GM18909 (cell line): Measurements from ENCODE around the gene PCCA.

Source experiments
- ATAC-seq: cut with Tn5 transposase; IDR thresholded peaks from one replicate; pipeline ENCODE4 v1.9.1; 2021; ENCODE audit warnings: mild to moderate bottlenecking; ENCODE audit not compliant: unreplicated experiment, poor library complexity

The PCCA gene

DNA sequence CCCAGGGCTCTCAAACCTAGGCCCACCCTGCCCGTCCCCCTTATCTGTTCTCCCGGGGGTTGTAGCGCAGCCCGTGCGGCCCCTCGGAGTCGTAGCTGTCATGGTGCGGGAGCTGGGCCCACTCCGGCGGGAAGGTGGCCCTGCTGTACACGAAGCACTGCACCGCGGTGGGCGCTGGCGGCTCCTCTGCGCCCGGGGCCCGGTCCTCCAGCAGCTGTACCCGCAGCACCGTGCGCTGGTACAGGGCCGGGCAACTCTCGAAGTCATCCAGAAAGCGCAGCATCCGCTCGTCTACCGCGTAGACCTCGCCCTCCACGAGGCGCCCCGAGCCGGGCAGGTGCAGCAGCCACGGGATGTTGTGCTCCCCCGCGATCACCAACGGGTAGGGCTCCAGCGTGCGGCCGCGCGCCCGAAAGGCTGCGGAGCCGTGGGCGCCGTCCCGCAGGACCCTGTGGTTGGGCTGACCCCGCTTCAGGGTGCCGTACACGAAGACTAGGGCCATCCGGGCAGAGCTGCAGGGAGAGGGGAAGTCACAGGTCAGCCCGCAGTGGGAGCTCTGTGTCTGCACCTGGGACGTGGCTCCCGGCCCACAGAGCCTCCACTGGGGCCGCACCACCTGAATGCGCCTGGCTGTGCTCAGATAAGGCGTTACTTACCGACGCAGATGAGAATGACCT is 443.3 kb downstream of the PCCA start:
- no peak for ATAC-seq

GRCh38 chr13:100532836-100533435 is 444.0 kb downstream of the PCCA start:
- no peak for ATAC-seq

DNA sequence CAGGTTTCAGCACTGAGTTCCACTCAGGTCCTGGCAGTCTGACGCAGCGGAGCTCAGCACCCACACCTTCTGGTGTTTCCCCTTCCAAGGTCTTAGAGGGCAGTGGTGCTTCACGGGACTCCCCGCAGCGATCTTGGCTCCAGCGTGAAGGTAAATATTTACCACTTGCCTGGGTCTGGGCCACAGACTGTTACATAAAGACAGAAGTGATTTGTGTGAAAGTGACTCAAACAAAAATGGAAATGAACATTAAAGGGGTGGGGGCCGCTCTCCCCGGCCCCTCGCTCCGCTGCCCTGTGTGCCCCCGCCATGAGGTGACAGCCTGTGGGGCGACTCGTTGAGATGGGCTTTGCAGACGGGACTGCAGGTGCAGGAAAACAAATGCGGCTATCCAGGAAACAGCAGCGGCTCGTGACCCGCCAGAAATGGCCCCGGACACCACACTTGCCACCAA is 444.7 kb downstream of the PCCA start:
- no peak for ATAC-seq

- no peak for ATAC-seq
Observed at GRCh38 chr13:100534147-100534843, 445.4 kb downstream of the PCCA start.

DNA sequence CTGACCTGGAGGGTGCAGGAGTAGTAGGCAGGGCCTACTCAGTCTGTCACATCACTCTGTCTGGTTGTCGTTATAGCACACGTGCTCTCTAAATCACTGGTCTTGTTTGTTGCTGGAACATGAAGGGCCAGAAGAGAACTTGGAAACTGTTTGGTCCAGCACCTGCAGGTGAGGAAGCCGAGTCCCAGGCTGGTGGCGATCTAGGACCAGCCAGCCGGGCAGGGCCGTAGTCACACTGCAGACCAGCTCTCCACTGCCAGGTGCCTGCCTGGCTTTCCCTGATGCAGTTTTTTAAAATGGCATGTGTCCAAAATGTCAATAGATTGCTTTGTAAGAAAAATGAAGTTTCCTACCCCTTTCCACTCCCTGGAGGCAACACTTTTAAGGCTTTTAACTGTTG is 446.0 kb downstream of the PCCA start:
- no peak for ATAC-seq

DNA sequence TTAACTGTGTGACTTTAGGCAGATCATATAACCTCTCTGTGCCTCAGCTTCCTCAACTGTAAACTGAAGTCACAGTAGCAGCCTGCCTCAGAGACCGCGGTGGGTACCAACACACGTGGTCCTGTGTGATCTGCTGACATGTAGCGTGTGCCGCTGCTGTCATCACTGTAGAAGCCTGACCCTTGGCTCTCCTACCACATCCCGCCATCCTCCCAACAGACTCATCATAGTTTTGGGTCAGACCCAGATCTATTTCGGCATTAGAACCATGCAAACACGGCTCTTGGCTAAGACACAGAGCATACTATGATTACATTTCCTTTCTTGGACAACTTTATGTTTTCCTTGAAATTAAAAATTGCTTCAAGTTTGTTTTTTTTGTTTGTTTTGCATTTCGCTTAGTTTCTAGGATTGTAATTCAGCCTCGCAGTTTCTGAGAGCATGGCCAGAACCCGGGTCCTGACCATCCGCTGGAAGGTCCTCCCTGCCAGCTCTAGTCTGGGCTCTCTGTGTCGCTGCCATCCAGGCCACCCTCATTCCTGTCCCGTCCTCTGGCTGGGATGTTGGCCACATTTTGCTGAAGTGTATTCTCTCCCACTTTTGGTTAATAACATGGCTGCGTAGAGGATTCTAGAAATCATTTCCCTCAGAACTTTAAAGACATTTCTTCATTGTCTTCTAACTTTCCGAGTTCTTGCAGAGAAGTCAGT is 446.7 kb downstream of the PCCA start:
- ATAC-seq = no peak

DNA sequence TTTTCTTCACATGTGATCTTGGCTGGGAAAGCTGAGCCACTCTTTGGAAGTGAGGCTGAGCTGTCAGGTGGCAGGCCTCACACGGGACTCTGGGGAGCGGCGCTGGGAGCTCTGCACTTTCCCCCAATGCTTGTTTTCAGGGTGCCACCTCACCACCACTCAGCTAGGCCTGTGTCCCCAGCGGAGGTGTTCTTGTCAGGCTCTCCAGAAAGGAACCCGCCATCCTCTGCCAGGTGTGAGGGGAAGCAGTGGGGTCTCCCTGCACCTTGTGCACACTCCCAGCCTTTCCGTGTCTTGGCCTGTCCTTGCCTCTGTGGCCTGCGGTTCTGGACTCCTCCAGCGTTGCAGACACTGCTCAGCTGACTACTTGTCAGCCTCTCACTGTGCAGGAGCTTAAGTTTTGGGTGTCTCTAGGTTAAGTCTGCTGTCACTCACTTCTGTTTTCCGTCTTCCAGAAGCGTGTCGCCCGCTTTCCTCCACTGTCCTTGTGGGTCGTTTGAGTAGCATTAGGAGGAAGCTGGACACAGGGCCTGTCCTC is 447.8 kb downstream of the PCCA start:
- no peak for ATAC-seq

- ATAC-seq = no peak
Observed at GRCh38 chr13:100537486-100537885, 448.6 kb downstream of the PCCA start.

- ATAC-seq = no peak
Observed at GRCh38 chr13:100537951-100538462, 449.1 kb downstream of the PCCA start.

DNA sequence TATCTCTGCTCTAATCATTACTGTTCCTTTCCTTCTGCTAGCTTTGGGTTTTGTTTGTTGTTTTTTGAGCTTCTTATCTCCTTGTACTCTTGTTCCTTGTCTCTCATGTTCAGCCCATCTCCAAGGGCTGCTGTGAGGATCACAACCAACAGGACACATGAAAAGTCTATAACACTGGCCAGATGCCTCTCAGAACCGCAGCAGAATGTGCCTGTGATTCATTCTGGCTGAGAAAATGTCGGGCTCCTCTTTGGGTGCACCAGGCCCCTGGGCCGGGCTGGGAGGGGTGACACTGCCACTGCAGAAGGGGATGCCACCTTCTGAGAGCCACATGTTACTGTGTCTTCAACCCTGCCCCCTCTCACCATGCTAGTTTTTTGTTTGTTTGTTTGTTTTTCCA is 451.7 kb downstream of the PCCA start:
- no peak for ATAC-seq

DNA sequence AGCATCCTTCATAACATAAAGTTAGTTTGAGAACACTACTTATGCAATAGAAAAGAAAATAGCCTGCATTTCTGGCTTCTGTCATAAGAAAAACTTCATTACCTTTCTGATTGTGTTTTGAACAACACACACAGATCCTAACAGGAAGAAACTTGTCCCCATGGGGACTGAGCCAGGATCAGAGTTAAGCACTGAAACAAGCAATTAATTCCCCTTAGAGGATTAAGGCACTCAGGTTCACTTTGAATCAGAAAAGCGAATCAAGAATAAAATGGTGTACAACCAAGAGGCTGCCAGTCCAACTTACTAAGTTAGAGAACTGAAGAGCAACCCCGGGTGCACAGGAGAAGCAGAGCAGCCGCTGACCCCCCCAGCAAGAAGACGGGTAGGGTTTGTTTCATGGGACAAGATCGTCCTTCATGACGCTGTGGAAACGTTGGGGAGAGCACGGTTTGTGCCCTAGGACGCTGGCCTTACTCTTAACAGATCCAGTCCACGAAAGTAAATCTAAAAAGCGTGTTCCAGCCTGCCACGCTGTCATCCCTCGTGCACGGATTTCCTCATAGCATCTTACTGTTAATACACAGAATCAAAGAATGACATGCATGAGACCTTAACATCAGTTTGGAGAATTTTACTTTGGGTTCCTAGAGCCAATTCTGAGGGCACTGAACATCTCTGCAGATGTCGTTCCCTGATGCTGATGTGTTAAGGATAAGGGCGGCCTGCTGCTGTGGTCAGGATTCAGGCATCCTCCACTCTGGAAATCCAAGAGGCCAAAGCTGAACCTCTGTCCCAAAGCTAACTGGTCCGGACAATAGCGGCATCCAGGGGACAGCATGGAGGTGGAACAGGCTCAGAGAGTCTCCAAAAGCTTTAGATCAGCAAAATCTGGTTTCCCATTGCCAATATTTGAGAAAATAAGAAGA is 453.3 kb downstream of the PCCA start:
- peak; percentile 11 for ATAC-seq

GRCh38 chr13:100542826-100543156 is 453.9 kb downstream of the PCCA start:
- peak; percentile 95 for ATAC-seq

- ATAC-seq = no peak
Observed at GRCh38 chr13:100543872-100544602, 455.1 kb downstream of the PCCA start.

DNA sequence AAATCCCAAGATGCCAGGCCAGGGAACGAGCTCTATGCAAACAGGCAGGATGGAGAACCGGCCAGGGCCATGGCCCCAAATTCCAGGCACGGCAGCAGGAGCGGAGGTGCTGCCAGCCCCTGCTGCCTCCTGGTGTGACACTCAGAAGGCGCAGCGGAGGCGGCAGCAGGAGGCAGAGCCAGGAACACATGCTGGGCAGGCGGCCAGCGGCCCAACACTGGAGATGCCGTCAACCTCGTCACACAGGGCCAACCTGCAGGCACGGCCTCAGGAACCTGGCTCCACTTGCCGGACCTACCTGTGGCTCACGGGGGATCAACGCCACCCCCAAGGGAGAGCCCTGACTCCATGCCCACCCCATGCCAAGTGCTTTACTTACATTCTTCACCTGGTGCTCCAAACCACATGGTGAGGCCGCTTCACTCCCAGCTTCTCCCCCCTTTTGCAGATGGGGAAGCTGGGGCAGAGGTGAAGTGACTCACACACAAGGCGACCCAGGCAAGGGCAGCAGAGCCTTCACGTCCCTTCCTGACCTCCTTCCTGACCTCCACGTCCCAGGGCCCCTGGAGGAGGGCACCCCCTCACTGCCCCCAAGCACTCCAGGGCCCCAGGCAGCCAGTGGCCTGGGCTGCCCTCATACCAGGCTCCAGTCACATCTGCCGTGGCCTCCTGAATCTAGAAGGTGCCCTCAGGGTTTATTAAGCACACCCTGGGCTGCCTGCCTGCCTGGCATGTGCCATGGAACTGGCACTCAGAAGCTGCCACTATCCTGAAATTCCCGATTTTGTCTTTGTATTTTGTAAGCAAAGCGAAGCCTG is 456.2 kb downstream of the PCCA start:
- ATAC-seq = no peak

DNA sequence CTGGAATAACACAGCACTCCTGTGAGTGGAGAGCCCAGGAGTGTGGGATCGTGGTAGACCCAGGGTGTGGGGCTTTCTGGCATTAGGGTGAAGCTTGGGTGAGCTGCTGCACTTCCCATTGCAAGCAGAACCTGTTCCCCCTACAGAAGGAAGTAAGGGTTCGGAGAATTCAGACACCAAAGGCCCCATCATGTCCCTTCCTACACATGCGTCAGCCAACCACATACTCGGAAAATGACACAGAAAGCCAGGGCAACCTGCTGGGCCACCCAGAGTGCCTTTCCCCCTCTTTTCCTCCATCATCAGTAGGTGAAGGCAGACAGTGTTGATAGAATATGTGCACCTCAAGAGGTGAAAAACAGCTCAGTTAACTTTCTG is 456.8 kb downstream of the PCCA start:
- ATAC-seq = no peak

DNA sequence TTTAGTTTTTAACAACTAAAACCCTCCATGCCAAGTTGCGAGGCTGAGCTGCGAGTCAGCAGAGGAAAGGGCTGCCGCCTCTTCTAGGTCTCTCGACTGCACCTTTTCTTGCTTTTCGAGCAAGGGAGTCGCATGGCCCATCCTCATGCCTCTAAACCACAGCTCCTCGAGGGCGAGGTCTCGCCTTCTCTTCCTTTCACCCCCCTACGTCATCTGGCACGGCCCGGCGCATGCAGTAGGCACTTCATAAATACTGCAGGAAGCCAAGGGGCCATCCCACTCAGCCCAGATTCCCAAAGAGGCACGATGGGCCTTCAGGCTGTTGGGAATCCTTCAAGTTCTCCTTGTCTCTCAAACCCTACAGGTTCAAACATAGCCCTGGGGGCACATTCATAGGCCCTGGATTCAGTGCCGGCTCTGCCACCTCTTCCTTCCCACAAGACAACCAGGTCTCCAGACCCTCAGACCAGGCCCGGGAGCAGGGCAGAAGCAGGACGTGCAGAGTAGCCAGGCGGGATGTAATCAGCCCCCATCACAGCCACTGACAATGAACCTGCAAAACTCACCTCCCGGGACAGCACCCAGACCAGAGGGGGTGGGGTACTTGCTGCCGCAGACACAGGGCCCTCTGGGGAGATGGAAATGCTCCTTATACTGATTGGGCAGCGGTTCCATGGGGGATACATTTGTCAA is 458.0 kb downstream of the PCCA start:
- no peak for ATAC-seq

GRCh38 chr13:100547791-100548201 is 458.9 kb downstream of the PCCA start:
- no peak for ATAC-seq

DNA sequence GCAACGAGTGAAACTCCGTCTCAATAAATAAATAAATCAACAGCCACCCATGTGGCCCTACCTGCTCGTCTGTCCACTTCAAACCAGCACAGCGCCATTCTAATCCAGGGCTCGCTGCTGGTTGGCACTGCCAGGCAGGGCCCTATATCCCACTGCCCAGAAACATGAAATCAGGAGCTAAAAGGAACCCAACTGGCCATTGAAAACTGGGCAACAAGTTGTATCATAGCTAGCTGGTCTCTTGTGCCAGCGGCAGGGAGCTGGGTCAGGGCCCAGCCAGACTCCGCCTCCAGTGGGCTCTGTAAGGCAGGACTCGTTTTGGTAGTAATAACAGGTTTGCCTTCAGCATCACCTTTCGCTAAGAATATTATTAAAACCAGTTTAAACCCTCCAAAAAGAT is 460.4 kb downstream of the PCCA start:
- ATAC-seq = no peak
